Spleen (tissue), 11 donors: ENCODE measurements around the gene FUT4. TPM values are rescaled to one million over a fixed set of nuclear protein-coding genes. Genes with fewer than 3 reads are reported as not detected.

ENCODE experiments used
- DNase-seq: peaks from one replicate; pipeline ENCODE4 v3.0.0-alpha.2; 2020
- H3K27ac ChIP-seq, 8 donors: fragments of 200-600 bp; sonication (generic) in 7 of 8; 1 replicate in 4 of 8; 2 replicates in 4 of 8; pipeline versions ENCODE4 v1.5.0 to v1.8.0; 2016 to 2021; ENCODE audit warnings: inconsistent platforms in 4 of 8, mild to moderate bottlenecking in 4 of 8, moderate library complexity in 1 of 8
- H3K27me3 ChIP-seq, 7 donors: fragments of 200-600 bp; sonication (generic) in 6 of 7; replicated peaks in 1 of 7; 1 replicate in 4 of 7; 2 replicates in 3 of 7; pipeline versions ENCODE4 v1.5.0 to v1.8.0; 2016 to 2021; ENCODE audit warnings: inconsistent platforms in 3 of 7, mild to moderate bottlenecking in 1 of 7
- H3K36me3 ChIP-seq, 6 donors: fragments of 200-600 bp; sonication (generic) in 5 of 6; 1 replicate in 4 of 6; 2 replicates in 2 of 6; pipeline versions ENCODE4 v1.5.0 to v1.8.0; 2016 to 2021; ENCODE audit warnings: inconsistent platforms in 2 of 6
- H3K4me1 ChIP-seq, 6 donors: fragments of 200-600 bp; sonication (generic) in 5 of 6; 1 replicate in 3 of 6; 2 replicates in 3 of 6; pipeline versions ENCODE4 v1.5.0 to v1.8.0; 2016 to 2021; ENCODE audit warnings: inconsistent platforms in 3 of 6
- H3K4me3 ChIP-seq, 8 donors: fragments of 200-600 bp; sonication (generic) in 7 of 8; 1 replicate in 4 of 8; 2 replicates in 4 of 8; pipeline versions ENCODE4 v1.5.0 to v1.8.0; 2016 to 2021; ENCODE audit warnings: inconsistent platforms in 4 of 8, mild to moderate bottlenecking in 4 of 8, moderate library complexity in 2 of 8
- H3K9me3 ChIP-seq, 8 donors: fragments of 200-600 bp; sonication (generic) in 7 of 8; 1 replicate in 4 of 8; 2 replicates in 4 of 8; pipeline versions ENCODE4 v1.5.0 to v1.8.0; 2016 to 2021; ENCODE audit warnings: inconsistent platforms in 4 of 8
- POLR2A ChIP-seq, 3 donors: fragments of 450-650 bp; IDR thresholded peaks; one replicate each; pipeline ENCODE4 v1.5.1; 2017; ENCODE audit warnings: antibody characterized with exemption in 3 of 3, mild to moderate bottlenecking in 1 of 3
- POLR2AphosphoS5 ChIP-seq, 3 donors: sonication (generic); formaldehyde crosslinking; IDR thresholded peaks; one replicate each; pipeline ENCODE4 v1.5.1; 2017; ENCODE audit warnings: antibody characterized with exemption in 3 of 3
- WGBS, 5 donors: extraction: QIAGEN DNeasy Blood & Tissue Kit in 3 of 5; methylation state at CpG; one replicate each; pipeline versions ENCODE4 v1.1.5 to v1.1.7; 2013 to 2018; 5-methylcytosine and 5-hydroxymethylcytosine counted together
- intact Hi-C: fragments of 100-400 bp; cut with DNase I; formaldehyde crosslinking; loops from one replicate; pipeline ENCODE4 v1.15.0; 2023; ENCODE audit warnings: low total_unique reads
- polyA plus RNA-seq, 3 donors: library from polyadenylated mRNA; stranded (reverse); fragments of 200-250 nt; gene quantifications; one replicate each; pipeline ENCODE4 v1.2.1, GENCODE V29; 2013
- total RNA-seq, 7 donors: library from RNA; depleted of rRNA in 3 of 7; stranded (reverse); fragments of >200 nt in 3 of 7; fragmentation: NEBNext Ultra II Directional in 4 of 7; extraction: Animal tissue kit (Norgen Biotek cat#: 25700) in 4 of 7; gene quantifications; one replicate each; pipeline versions ENCODE4 v1.1.0 to v1.2.1, GENCODE V29; 2016 to 2021
- TF ChIP-seq, protein P1 (sequence below), 11 experiments: fragments of 200-600 bp in 7 of 11; fragments of 450-650 bp in 4 of 11; sonication (generic) in 4 of 11; IDR thresholded peaks in 8 of 11; conservative IDR thresholded peaks in 3 of 11; 1 replicate in 7 of 11; 2 replicates in 4 of 11; pipeline versions ENCODE4 v1.4.0 to v1.8.0; 2016 to 2021; ENCODE audit warnings: antibody characterized with exemption in 11 of 11, inconsistent platforms in 4 of 11, mild to moderate bottlenecking in 1 of 11
- donor health status: healthy with polysubstance abuse.
- donor health status: DM: no; HTN: no; CAD: no; lungs with moderate emphysema.
- donor health status: DM: no; HTN: no; CAD: no.
- donor health status: Bipolar disorder and iron deficiency.
- donor health status: healthy.
- donor health status: DM: no; HTN: no; CAD: no.
- donor health status: DM: yes; HTN: yes; CAD: no.

Gene FUT4
- total and polyA plus RNA-seq, 10 donors: 1.6 to 12.8 (median 9.8) TPM

DNA sequence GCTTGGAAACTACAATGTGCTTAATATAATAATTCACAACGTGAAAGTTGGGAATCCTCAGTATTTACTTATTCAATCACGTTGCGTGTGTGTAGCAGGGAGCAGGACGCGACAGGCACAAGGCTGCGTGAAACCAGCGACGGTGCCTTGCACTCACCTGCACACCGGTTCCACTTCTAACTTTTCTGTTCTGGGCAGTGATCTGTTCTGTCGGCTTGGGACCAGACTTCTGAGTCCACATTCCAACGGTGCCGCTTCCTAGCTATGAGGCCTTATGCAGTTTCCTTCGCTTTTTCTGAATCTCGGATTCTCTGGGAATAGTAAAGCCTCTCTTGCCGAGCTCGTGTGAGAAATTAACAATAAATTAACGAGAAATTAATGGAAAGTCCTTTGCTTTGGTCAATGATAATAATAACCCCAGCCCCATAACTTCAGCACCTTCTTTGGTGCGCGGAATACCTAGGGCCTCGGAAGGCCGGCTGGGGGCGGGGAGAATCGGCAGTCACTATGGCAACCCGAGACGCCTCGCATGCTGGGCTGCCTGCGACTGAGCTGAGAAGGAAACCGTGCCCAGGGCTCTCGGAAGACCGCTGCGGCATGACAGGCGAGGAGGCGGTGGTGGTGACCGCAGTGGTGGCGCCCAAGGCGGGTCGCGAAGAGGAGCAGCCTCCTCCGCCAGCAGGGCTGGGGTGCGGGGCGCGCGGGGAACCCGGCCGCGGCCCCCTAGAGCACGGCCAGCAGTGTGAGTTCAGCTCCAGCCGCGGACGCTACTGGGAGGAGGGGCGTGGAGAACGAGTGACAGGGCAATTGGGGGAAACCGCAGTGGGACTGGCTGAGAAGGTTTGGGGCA is 31.6 kb upstream of the FUT4 start, which contains the start of gene C11orf97:
TSS of gene C11orf97 (plus strand) at position 530 of the 850 bp plus-strand sequence. CDS start at position 598, 68 bp downstream.
- Histone ChIP-seq H3K4me1 (peaks cover 6 to 21% (median 16%) of the 10 kb centered on the region in 6 donors), H3K9me3 (no peaks in the 10 kb centered on the region), H3K36me3 (no peaks in the 10 kb centered on the region), H3K27ac (no peak within 1 kb of the TSS), H3K27me3 (peaks cover 0 to 36% (median 0%) of the 10 kb centered on the region in 7 donors), H3K4me3 (peak within 1 kb of the TSS; percentile 27 to 69 (median 50))
- peak in 2 of 3 donors; percentile 40 to 49 for TF ChIP-seq POLR2AphosphoS5 (IDR thresholded peaks at IDR 0.05)
- TF ChIP-seq POLR2A (IDR thresholded peaks at IDR 0.05): no peak
- TF ChIP-seq, protein P1, sequence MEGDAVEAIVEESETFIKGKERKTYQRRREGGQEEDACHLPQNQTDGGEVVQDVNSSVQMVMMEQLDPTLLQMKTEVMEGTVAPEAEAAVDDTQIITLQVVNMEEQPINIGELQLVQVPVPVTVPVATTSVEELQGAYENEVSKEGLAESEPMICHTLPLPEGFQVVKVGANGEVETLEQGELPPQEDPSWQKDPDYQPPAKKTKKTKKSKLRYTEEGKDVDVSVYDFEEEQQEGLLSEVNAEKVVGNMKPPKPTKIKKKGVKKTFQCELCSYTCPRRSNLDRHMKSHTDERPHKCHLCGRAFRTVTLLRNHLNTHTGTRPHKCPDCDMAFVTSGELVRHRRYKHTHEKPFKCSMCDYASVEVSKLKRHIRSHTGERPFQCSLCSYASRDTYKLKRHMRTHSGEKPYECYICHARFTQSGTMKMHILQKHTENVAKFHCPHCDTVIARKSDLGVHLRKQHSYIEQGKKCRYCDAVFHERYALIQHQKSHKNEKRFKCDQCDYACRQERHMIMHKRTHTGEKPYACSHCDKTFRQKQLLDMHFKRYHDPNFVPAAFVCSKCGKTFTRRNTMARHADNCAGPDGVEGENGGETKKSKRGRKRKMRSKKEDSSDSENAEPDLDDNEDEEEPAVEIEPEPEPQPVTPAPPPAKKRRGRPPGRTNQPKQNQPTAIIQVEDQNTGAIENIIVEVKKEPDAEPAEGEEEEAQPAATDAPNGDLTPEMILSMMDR (IDR thresholded peaks at IDR 0.05 in 8 of 11, conservative IDR thresholded peaks at IDR 0.05 in 3 of 11): no peak
- DNase-seq: peak; percentile 88
- intact Hi-C loops: no loop called here
- 18 to 19% (median 19%) methylated on average over 50 to 53 of the region's 53 CpGs for WGBS, 5 donors

DNA sequence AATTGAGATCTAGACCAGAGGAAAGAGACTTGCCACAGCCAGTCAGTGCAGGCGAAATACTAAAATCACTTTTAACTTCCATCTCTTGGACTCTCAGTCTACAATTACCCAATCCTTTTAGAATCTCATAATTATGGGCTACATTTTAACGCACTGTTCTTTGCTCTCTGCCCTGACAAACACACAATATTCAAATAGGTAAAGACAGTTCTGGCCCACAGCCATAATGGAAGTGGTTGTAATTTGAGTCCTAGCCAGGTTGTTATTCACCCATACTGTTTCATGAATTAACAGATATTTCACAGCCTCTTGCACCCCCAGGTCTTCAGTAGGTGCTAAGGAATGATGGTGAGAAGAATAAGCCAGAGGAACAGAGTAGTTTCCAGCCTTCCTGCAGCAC is 30.6 kb upstream of the FUT4 start:
- H3K9me3 ChIP-seq: no peaks in the 10 kb centered on the region
- intact Hi-C loops: no loop called here
- H3K4me1 ChIP-seq: peaks cover 6 to 21% (median 16%) of the 10 kb centered on the region in 6 donors
- no peak for DNase-seq
- no peaks in the 10 kb centered on the region for H3K36me3 ChIP-seq
- 30 to 69% (median 59%) methylated on average over 2 of the region's 2 CpGs for WGBS, 5 donors
- TF ChIP-seq, protein P1 (IDR thresholded peaks at IDR 0.05 in 8 of 11, conservative IDR thresholded peaks at IDR 0.05 in 3 of 11): no peak
- no peak for TF ChIP-seq POLR2AphosphoS5 (IDR thresholded peaks at IDR 0.05)
- no peak for TF ChIP-seq POLR2A (IDR thresholded peaks at IDR 0.05)
- no peak overlapping the region for H3K4me3 ChIP-seq
- no peak overlapping the region for H3K27ac ChIP-seq
- H3K27me3 ChIP-seq: peaks cover 0 to 36% (median 0%) of the 10 kb centered on the region in 7 donors

DNA sequence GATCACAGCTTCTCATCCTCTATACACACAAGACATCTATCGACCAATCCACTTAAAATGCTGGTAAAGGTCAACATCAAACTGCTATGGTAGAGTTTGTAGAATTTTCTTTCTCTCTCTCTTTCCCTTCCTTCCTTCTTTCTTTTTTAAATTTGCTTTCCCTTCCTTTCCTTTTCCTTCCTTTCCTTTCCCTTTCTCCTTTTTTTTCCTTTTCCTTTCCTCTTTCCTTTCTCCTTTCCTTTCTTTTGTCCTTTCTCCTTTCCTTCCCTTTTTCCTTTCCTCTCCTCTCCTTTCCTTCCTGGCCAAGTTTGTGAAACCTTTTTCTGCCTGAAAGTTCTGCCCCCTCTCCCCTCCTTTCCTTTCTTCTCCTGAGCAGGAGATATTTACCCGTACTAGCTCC is 28.3 kb upstream of the FUT4 start:
- H3K4me1 ChIP-seq: peaks cover 6 to 29% (median 19%) of the 10 kb centered on the region in 6 donors
- H3K4me3 ChIP-seq: no peak overlapping the region
- H3K36me3 ChIP-seq: no peaks in the 10 kb centered on the region
- TF ChIP-seq POLR2A (IDR thresholded peaks at IDR 0.05): no peak
- no peak for TF ChIP-seq POLR2AphosphoS5 (IDR thresholded peaks at IDR 0.05)
- TF ChIP-seq, protein P1 (IDR thresholded peaks at IDR 0.05 in 8 of 11, conservative IDR thresholded peaks at IDR 0.05 in 3 of 11): no peak
- intact Hi-C loops: no loop called here
- no peak for DNase-seq
- no peaks in the 10 kb centered on the region for H3K9me3 ChIP-seq
- 78 to 85% (median 81%) methylated on average over 2 of the region's 2 CpGs for WGBS, 5 donors
- peaks cover 0 to 36% (median 0%) of the 10 kb centered on the region in 7 donors for H3K27me3 ChIP-seq
- no peak overlapping the region for H3K27ac ChIP-seq

DNA sequence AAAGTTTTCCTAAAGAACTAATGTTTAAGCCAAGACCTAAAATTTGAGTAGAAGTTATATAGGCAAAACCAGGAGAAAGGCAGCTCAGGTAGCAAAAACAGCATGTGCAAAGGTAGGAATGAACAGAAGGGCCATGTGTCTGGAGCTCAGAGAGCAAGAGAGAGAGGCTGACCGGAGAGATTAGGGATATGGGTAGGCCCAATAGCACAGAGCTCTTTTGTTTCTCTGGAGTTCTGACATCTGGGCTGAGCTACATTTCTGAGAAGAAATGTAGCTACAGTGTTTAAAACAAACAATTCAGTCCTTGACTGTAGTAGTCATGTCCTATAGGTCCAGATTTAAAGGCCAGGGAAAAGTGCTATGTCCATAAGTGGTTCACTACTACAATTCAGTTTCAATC is 27.0 kb upstream of the FUT4 start:
- no peaks in the 10 kb centered on the region for H3K9me3 ChIP-seq
- DNase-seq: no peak
- H3K36me3 ChIP-seq: no peaks in the 10 kb centered on the region
- peaks cover 6 to 27% (median 17%) of the 10 kb centered on the region in 6 donors for H3K4me1 ChIP-seq
- intact Hi-C loops: no loop called here
- H3K4me3 ChIP-seq: no peak overlapping the region
- H3K27me3 ChIP-seq: peaks cover 0 to 24% (median 0%) of the 10 kb centered on the region in 7 donors
- TF ChIP-seq, protein P1 (IDR thresholded peaks at IDR 0.05 in 8 of 11, conservative IDR thresholded peaks at IDR 0.05 in 3 of 11): no peak
- no peak for TF ChIP-seq POLR2AphosphoS5 (IDR thresholded peaks at IDR 0.05)
- TF ChIP-seq POLR2A (IDR thresholded peaks at IDR 0.05): no peak
- 0 to 48% (median 44%) methylated on average over 1 of the region's 1 CpG for WGBS, 5 donors
- H3K27ac ChIP-seq: no peak overlapping the region
